DMS53 (cell line): Measurements from ENCODE around the gene PKNOX2.

ENCODE experiments used
- DNase-seq: peaks from one replicate; lab custom pipeline; 2025; lab: John Stamatoyannopoulos, UW

Gene PKNOX2

GRCh38 chr11:125164422-125165110, at the start of gene PKNOX2:
Gene PKNOX2, plus strand, starts transcription at chr11:125164751. Its CDS starts 186,555 bp downstream, at chr11:125351306.
- DNase-seq: peak; percentile 75

GRCh38 chr11:125117429-125117828, 47.1 kb upstream of the PKNOX2 start:
- DNase-seq: no peak

GRCh38 chr11:125123194-125123946, 41.2 kb upstream of the PKNOX2 start:
- DNase-seq: no peak

- DNase-seq: peak; percentile 89
Measured at GRCh38 chr11:125123947-125124617, 40.5 kb upstream of the PKNOX2 start.

DNA sequence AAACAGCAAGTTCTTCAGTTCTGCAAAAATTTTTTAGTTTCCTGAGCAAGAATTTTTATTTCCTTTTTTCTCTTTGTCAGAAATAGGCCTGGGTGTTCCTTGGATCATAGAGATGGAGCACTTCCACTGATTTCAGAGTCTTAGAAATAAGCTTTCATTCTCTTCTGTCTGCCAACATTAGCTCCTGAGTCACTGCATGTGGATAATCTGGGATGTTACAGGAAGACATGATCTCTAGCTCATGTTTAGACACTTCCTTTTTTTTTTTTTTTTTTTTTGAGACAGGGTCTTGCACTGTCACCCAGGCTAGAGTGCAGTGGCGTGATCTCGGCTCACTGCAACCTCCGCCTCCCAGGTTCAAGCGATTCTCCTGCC, 39.9 kb upstream of the PKNOX2 start:
- no peak for DNase-seq

- no peak for DNase-seq
Measured at GRCh38 chr11:125128450-125128849, 36.1 kb upstream of the PKNOX2 start.

DNA sequence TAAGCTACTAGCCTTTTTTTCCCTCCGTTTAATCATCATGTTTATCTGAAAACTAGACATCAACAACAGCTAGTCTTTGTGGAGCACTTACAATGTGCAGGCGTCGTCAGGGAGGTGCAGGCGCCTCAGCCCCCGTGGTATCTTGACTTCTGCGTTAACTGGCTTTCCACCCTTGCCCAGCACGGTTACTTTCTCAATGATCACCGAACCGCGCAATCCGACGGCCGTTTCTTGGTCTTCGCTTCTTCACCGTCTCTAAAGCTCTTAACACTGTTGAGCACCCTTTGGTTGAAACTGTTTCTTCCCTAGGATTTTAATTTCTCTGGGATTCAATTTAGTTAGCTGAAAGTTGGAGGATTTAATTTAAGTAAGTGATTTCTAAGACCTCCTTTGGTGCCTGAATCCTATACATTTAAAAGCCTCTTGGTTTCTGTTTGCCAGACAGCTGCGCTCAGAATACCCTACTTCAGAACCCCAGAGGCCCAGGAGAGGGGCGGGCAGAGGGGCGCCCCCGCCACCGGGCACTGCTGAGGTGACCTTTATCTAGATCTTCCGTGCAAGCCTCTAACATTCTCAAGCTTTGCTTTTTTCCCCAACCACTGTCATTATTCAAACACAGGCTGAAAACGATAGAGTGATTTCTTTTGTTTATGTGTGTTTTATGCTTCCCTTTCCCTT, 35.1 kb upstream of the PKNOX2 start:
- no peak for DNase-seq

GRCh38 chr11:125132071-125132470, 32.5 kb upstream of the PKNOX2 start:
- no peak for DNase-seq

DNA sequence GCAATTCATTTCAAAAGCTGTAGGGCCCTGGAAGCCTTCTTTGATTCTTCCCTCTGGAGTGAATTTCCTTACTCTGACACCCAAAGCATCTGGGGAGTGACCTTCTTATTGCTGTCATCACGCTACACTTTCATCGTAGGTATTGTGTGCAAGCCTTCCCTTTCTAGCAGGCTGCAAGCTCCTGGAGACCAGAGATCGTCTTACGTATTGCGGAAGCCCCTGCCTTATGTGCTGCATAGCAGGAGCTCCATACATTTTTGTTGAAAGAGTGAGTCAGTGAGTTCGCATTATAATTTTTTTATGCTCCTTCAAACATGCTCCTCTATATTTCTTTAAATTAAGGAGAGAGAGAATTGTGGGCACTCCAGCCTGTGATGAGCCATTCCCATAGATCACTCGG, 32.0 kb upstream of the PKNOX2 start:
- no peak for DNase-seq

DNA sequence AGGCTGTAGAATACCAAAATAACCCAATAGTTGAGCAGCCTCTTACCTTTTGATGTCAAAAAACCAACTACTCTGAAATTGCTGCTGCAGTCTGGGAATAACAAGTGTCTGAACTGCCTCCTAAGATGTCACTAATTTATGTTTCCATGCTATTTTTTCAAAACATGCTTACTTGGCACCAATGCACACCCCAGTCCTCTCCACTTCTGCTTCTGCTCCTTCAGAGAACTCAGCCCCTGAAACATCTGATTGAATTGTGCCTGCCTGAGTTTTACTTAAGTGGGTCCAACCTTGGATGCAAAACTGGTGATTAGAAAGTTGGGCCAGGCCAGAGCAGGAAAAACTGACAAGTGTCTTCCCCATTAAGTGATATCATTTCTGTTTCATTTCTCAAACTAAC, 28.6 kb upstream of the PKNOX2 start:
- DNase-seq: no peak

GRCh38 chr11:125138966-125139365, 25.6 kb upstream of the PKNOX2 start:
- DNase-seq: no peak

DNA sequence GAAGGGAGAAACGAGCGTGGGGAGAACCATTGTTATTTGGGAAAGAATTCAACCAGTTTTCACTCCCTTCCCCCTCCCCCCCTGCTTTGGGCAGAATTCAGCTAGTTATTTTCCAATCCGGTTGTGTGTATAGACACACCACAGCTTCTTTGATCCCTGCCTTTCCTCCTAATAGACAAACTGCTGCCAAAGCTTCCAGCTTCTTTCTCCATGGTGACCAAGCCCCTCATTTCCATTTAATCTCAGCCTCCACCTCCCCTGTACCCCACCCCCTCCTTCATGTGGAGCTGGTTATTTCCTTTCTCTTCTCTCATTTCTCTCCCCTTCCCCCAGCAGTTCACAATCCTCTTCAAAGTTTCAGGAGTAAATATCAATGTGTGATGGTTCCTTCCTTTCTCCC, 24.8 kb upstream of the PKNOX2 start:
- DNase-seq: no peak

DNA sequence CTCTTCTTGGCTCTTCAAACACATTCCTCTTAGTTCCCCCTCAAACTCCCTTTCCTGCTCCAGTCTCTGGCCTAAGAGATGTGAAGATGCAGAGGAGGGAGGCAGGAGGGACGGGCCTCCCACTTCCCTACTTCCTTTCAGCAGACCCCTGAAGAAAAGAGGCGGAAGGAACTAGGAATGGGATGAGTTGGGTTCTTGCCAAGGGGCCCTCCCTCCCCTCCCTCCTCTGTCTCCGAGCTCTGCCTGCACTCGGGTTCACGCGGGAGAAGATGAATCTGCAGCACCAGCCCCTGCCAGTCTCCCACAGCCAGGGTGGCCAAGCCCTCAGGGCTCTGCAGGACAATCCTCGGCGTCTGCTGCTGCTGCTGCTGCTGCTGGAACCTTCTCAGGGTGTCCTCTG, 24.3 kb upstream of the PKNOX2 start:
- no peak for DNase-seq

- no peak for DNase-seq
Measured at GRCh38 chr11:125141178-125141577, 23.4 kb upstream of the PKNOX2 start.

DNA sequence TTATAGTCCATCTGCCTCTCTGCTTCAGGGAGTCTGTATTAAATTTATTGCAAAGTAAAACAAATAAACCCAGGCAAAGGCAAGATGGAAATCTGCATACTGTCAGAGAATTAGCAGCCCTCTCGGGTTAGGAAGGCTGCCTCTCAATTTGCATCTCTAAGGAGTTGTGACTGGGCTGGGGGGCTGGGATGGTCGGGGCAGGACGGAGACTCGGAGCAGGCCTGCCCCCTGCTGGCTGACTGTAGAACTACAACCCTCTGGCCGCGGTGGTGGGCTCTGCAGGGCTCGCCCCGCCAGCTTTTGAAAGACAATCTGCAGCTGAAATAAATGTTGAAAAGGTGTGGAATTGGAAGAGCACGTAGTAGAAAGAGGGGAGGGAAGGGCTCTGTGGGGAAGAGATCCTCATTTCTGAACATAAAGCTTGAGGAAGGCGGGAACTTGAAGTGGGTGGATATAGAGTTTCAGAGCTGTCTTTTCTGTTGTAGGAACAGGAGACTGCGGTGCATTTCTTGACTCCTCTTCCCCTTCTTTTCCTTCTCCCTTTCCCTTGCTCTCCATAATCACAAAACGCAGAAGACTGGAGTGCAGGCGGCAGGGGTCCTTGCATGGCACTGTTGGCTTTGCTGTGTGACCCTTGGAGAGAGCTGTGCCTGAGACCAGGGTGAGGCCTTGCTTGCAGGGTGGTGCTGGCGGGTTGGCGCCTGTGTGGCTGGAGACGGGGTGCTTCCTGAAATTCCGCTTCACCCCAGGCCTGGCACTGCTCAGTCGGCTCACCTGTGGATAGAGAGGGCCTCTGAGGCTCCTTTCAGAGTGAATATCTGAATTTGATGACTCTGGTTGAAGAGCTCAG, 22.6 kb upstream of the PKNOX2 start:
- peak; percentile 25 for DNase-seq

DNA sequence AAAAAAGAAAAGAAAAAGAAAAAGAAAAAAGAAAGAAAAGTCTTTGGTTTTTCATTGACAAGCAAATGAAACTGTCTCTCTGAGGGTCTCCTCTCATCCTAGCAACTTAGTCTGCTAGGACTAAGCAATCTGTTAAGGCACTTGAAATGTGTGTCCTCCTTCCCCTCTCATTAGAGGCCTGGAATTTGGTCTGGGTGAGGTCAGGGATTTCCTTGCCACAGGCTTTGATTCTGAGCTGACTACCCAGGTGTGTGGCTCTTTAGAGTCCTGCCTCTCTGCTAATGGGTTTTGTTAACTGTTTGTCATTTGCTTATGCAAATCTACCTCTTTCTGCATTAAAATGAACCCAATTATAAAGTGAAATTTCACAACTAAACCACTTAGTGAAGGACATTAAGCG, 18.3 kb upstream of the PKNOX2 start:
- DNase-seq: no peak

- no peak for DNase-seq
Measured at GRCh38 chr11:125147280-125147679, 17.3 kb upstream of the PKNOX2 start.

- no peak for DNase-seq
Measured at GRCh38 chr11:125148011-125148410, 16.5 kb upstream of the PKNOX2 start.

GRCh38 chr11:125148743-125149142, 15.8 kb upstream of the PKNOX2 start:
- no peak for DNase-seq

GRCh38 chr11:125153837-125154236, 10.7 kb upstream of the PKNOX2 start:
- DNase-seq: no peak

GRCh38 chr11:125154378-125155099, 10.0 kb upstream of the PKNOX2 start:
- DNase-seq: no peak
